Measurements from ENCODE around the gene CXXC5.

Gene CXXC5

GRCh38 chr5:139634028-139634325 is 14.2 kb upstream of the CXXC5 start:
- no peak for TF ChIP-seq CTCF (conservative IDR thresholded peaks at IDR 0.05; ENCODE audit: low read depth)
- H3K27ac ChIP-seq = peak overlapping the region; percentile 16
- ChIA-PET CTCF (interaction anchor here (0.5 to 7.8 kb wide), 26 partner anchors 8 to 335 kb away, joined by 3 to 161 read pairs (median 5); partner anchors contain the start of gene CXXC5), POLR2A (ENCODE audit: low non-redundant PET) (no interaction called here)
- no peak for DNase-seq (ENCODE audit: low spot score)

- no peak for TF ChIP-seq CTCF (conservative IDR thresholded peaks at IDR 0.05; ENCODE audit: low read depth)
- peak overlapping the region; percentile 16 for H3K27ac ChIP-seq
- DNase-seq (ENCODE audit: low spot score) = no peak
- CTCF ChIA-PET = interaction anchor here (0.7 to 7.8 kb wide), 9 partner anchors 15 to 334 kb away, joined by 3 to 161 read pairs (median 13); partner anchors contain the start of gene CXXC5
- POLR2A ChIA-PET (ENCODE audit: low non-redundant PET) = no interaction called here
Measured at GRCh38 chr5:139634541-139634940, 13.6 kb upstream of the CXXC5 start.

- no peak for TF ChIP-seq CTCF (conservative IDR thresholded peaks at IDR 0.05; ENCODE audit: low read depth)
- no peak for DNase-seq (ENCODE audit: low spot score)
- CTCF ChIA-PET = interaction anchor here (0.5 to 7.8 kb wide), 14 partner anchors 9 to 1480 kb away, joined by 3 to 161 read pairs (median 5); partner anchors contain the start of gene CXXC5
- H3K27ac ChIP-seq = peak overlapping the region; percentile 68
- POLR2A ChIA-PET (ENCODE audit: low non-redundant PET) = no interaction called here
Measured at GRCh38 chr5:139635191-139635590, 13.0 kb upstream of the CXXC5 start.

GRCh38 chr5:139635606-139636206 is 12.4 kb upstream of the CXXC5 start:
- POLR2A ChIA-PET (ENCODE audit: low non-redundant PET) = no interaction called here
- peak; percentile 71 for DNase-seq (ENCODE audit: low spot score)

GRCh38 chr5:139636207-139636792 is 11.8 kb upstream of the CXXC5 start:
- POLR2A ChIA-PET (ENCODE audit: low non-redundant PET) = no interaction called here
- no peak for DNase-seq (ENCODE audit: low spot score)
- H3K27ac ChIP-seq = peak overlapping the region; percentile 68

More at GRCh38 chr5:139635606-139636206, 12.4 kb upstream of the CXXC5 start:
- TF ChIP-seq CTCF (conservative IDR thresholded peaks at IDR 0.05; ENCODE audit: low read depth) = peak; percentile 51
- H3K27ac ChIP-seq = peak overlapping the region; percentile 68
- CTCF ChIA-PET = interaction anchor here (0.5 to 7.8 kb wide), 19 partner anchors 9 to 1480 kb away, joined by 3 to 161 read pairs (median 4); no protein-coding TSS in a partner anchor

GRCh38 chr5:139636975-139637408 is 11.2 kb upstream of the CXXC5 start:
- no peak for TF ChIP-seq CTCF (conservative IDR thresholded peaks at IDR 0.05; ENCODE audit: low read depth)
- DNase-seq (ENCODE audit: low spot score) = no peak
- POLR2A ChIA-PET (ENCODE audit: low non-redundant PET) = no interaction called here
- CTCF ChIA-PET = interaction anchor here (0.6 to 7.8 kb wide), 2 partner anchors 127 to 740 kb away, joined by 3 to 161 read pairs; no protein-coding TSS in a partner anchor
- H3K27ac ChIP-seq = no peak overlapping the region

More at GRCh38 chr5:139636207-139636792, 11.8 kb upstream of the CXXC5 start:
- no peak for TF ChIP-seq CTCF (conservative IDR thresholded peaks at IDR 0.05; ENCODE audit: low read depth)
- CTCF ChIA-PET = interaction anchor here (0.6 to 7.8 kb wide), 17 partner anchors 8 to 740 kb away, joined by 3 to 161 read pairs (median 4); no protein-coding TSS in a partner anchor
